ENCODE results near the gene TNFRSF19. TPM values are rescaled to one million over a fixed set of nuclear protein-coding genes. Genes with fewer than 3 reads are reported as not detected.

The TNFRSF19 gene
- total and polyA plus RNA-seq, 2 of the 13 experiments (the other 11 are each of a cell fraction or from before 2014, with no cell fraction given): 75.3 to 77.7 TPM

- TF ChIP-seq DMTF1 (CRISPR knock-in tag; IDR thresholded peaks at IDR 0.05) (no peak), FIP1L1 (IDR thresholded peaks at IDR 0.05; ENCODE audit: borderline replicate concordance, insufficient read depth, low read depth, low read length) (no peak), ZNF160 (CRISPR knock-in tag; IDR thresholded peaks at IDR 0.05) (no peak), UBTF (CRISPR knock-in tag; IDR thresholded peaks at IDR 0.05) (no peak), FLYWCH1 (CRISPR knock-in tag; IDR thresholded peaks at IDR 0.05) (no peak), HMG20A (CRISPR knock-in tag; IDR thresholded peaks at IDR 0.05; ENCODE audit: borderline replicate concordance) (peak; percentile 85; the same call in 1 of the 2 replicates), ISX (CRISPR knock-in tag; conservative IDR thresholded peaks at IDR 0.05) (no peak), ZNF615 (CRISPR knock-in tag; IDR thresholded peaks at IDR 0.05; ENCODE audit: borderline replicate concordance) (no peak), RBFOX2 (IDR thresholded peaks at IDR 0.05; ENCODE audit: low read depth, low read length) (peak; percentile 28; the same call in 1 of the 2 replicates), MTF2 (CRISPR knock-in tag; IDR thresholded peaks at IDR 0.05; ENCODE audit: borderline replicate concordance) (no peak), ZNF766 (CRISPR knock-in tag; IDR thresholded peaks at IDR 0.05; ENCODE audit: borderline replicate concordance) (no peak; the same call in 1 of the 2 replicates), ZBTB20 (CRISPR knock-in tag; IDR thresholded peaks at IDR 0.05; ENCODE audit: borderline replicate concordance, low read depth) (0 out of 2 replicates have a peak, but pooled peaks have one; percentile 32), HNF1A (IDR thresholded peaks at IDR 0.05; ENCODE audit: low read depth) (peak; percentile 93), HNF1A (CRISPR knock-in tag; IDR thresholded peaks at IDR 0.05; ENCODE audit: borderline replicate concordance) (peak; percentile 99), GPN1 (CRISPR knock-in tag; IDR thresholded peaks at IDR 0.05; ENCODE audit: borderline replicate concordance) (no peak), PAX8 (CRISPR knock-in tag; IDR thresholded peaks at IDR 0.05; ENCODE audit: borderline replicate concordance) (no peak), TBP (CRISPR knock-in tag; IDR thresholded peaks at IDR 0.05) (no peak)
Observed at GRCh38 chr13:23615395-23616081, 45.3 kb downstream of the TNFRSF19 start (continued).
